ENCODE measurements around the gene PI4K2A. TPM values are rescaled to one million over a fixed set of nuclear protein-coding genes. Genes with fewer than 3 reads are reported as not detected.
A peak's percentile ranks its signal among the peaks of the same experiment; 100 is the strongest.

The PI4K2A gene
- total and polyA plus RNA-seq, 2 of the 4 experiments (the other 2 are of a cell fraction), result 15.8 to 27.3 TPM

DNA sequence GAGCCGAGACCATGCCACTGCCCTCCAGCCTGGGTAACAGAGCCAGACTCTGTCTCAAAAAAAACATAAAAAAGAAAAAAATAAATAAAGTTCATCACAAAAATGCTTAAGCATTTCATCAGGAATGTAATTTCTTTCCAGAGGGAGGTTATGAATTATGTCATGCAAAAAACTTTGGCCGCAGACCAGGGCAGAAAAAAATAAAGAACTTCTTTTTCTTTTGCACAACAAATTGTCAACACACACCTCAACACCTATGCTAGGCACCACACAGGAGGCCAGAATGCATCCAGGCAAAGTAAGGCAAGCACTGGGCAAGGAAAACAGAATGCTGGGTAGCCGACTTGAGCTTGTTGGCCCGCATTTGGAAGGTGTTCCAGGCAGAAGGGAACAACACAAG, 47.0 kb upstream of the PI4K2A start:
- H2BK120ac ChIP-seq (ENCODE audit: low read depth, low read length), result no peak overlapping the region
- no peak overlapping the region for H3K14ac ChIP-seq (replicated peaks; ENCODE audit: low read depth, low read length)
- intact Hi-C loops (cut with micrococcal nuclease), result no loop called here
- ChIA-PET CTCF (no interaction called here), POLR2A (ENCODE audit: unreplicated experiment) (no interaction called here)
- no peak overlapping the region for H3K23ac ChIP-seq (ENCODE audit: low read depth, low read length)
- H4K20me1 ChIP-seq (ENCODE audit: insufficient read depth, low read length), result peaks cover 3% of the 10 kb centered on the region; the same call in 1 of the 2 replicates
- TF ChIP-seq CEBPB (IDR thresholded peaks at IDR 0.05; ENCODE audit: low read depth, low read length) (no peak), MXI1 (IDR thresholded peaks at IDR 0.05; ENCODE audit: borderline replicate concordance, low read depth, low read length) (no peak), MAZ (IDR thresholded peaks at IDR 0.05; ENCODE audit: borderline replicate concordance, low read depth, low read length) (no peak), POLR2A (IDR thresholded peaks at IDR 0.05; ENCODE audit: low read depth, low read length) (no peak)
- TF ChIP-seq, protein P1, sequence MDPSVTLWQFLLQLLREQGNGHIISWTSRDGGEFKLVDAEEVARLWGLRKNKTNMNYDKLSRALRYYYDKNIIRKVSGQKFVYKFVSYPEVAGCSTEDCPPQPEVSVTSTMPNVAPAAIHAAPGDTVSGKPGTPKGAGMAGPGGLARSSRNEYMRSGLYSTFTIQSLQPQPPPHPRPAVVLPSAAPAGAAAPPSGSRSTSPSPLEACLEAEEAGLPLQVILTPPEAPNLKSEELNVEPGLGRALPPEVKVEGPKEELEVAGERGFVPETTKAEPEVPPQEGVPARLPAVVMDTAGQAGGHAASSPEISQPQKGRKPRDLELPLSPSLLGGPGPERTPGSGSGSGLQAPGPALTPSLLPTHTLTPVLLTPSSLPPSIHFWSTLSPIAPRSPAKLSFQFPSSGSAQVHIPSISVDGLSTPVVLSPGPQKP (IDR thresholded peaks at IDR 0.05; ENCODE audit: borderline replicate concordance, low read depth, low read length), result no peak
- BruUV-seq (replicated peaks), result no TSS peak
- no peak overlapping the region for H2AFZ ChIP-seq (replicated peaks; ENCODE audit: low read length, poor library complexity)
- no peaks in the 10 kb centered on the region for H3K27me3 ChIP-seq (ENCODE audit: control insufficient read depth, insufficient read depth, low read length)
- peaks cover 6% of the 10 kb centered on the region for H3K9me1 ChIP-seq (ENCODE audit: insufficient read depth, low read length)
- no peak overlapping the region for H3K4me3 ChIP-seq (ENCODE audit: insufficient read depth, low read depth, low read length)
- in situ Hi-C loops (cut with MboI; ENCODE audit: low sequenced_read_pairs), result no loop called here
- H3K4me1 ChIP-seq (ENCODE audit: control insufficient read depth, insufficient read depth, low read length), result peaks cover 15% of the 10 kb centered on the region
- H3K36me3 ChIP-seq (ENCODE audit: control insufficient read depth, insufficient read depth, low read length), result no peaks in the 10 kb centered on the region
- DNase-seq, result peak; percentile 39
- H2AK9ac ChIP-seq (replicated peaks; ENCODE audit: low read depth, low read length, poor library complexity), result no peak overlapping the region
- peak; percentile 7 for ATAC-seq (ENCODE audit: low read depth)
- H3K18ac ChIP-seq (ENCODE audit: low read depth, low read length), result no peak overlapping the region
- no peak overlapping the region for H4K8ac ChIP-seq (ENCODE audit: low read depth in 2 of 2, low read length in 2 of 2)
- no peak overlapping the region for H3K9ac ChIP-seq (ENCODE audit: low read depth, low read length)
- no peaks in the 10 kb centered on the region for H3K79me1 ChIP-seq (ENCODE audit: low read depth in 1 of 2, low read length in 2 of 2)
- H3K56ac ChIP-seq (ENCODE audit: extremely low read depth, insufficient read depth, low read length), result no peak overlapping the region
- H4K5ac ChIP-seq (ENCODE audit: low read depth, low read length), result no peak overlapping the region
- no peak overlapping the region for H2BK15ac ChIP-seq (ENCODE audit: low read depth, low read length)
- no peak overlapping the region for H2AK5ac ChIP-seq (ENCODE audit: low read depth, low read length)
- H2BK5ac ChIP-seq (ENCODE audit: low read depth, low read length, poor library complexity, severe bottlenecking), result no peak overlapping the region
- H3K4ac ChIP-seq (ENCODE audit: low read depth, low read length), result no peak overlapping the region
- 92% methylated on average over 2 of the region's 4 CpGs; no CpG with 5 or more reads in 1 of the 2 experiments for WGBS, 2 experiments (ENCODE audit: extremely low coverage in 2 of 2, insufficient read length in 1 of 2)
- no peak overlapping the region for H3K27ac ChIP-seq (ENCODE audit: insufficient read depth, low read length)
- dilution Hi-C loops (cut with HindIII; ENCODE audit: low sequenced_read_pairs, unreplicated experiment), result no loop called here
- H4K91ac ChIP-seq (ENCODE audit: insufficient read depth, low read depth, low read length), result no peak overlapping the region
- H3K9me3 ChIP-seq (ENCODE audit: control insufficient read depth, insufficient read depth, low read length), result no peaks in the 10 kb centered on the region
- H3K4me2 ChIP-seq (ENCODE audit: low read depth, low read length), result no peak overlapping the region
- H2BK20ac ChIP-seq (ENCODE audit: low read depth, low read length), result no peak overlapping the region
